HG02840 (cell line): ENCODE measurements around the gene DHRS13.

Experiments used
- ATAC-seq: cut with Tn5 transposase; IDR thresholded peaks from one replicate; pipeline ENCODE4 v1.9.1; 2021; ENCODE audit warnings: mild to moderate bottlenecking, moderate library complexity, moderate number of reproducible peaks; ENCODE audit not compliant: unreplicated experiment, low FRiP score

DHRS13 gene, protein sequence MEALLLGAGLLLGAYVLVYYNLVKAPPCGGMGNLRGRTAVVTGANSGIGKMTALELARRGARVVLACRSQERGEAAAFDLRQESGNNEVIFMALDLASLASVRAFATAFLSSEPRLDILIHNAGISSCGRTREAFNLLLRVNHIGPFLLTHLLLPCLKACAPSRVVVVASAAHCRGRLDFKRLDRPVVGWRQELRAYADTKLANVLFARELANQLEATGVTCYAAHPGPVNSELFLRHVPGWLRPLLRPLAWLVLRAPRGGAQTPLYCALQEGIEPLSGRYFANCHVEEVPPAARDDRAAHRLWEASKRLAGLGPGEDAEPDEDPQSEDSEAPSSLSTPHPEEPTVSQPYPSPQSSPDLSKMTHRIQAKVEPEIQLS

DNA sequence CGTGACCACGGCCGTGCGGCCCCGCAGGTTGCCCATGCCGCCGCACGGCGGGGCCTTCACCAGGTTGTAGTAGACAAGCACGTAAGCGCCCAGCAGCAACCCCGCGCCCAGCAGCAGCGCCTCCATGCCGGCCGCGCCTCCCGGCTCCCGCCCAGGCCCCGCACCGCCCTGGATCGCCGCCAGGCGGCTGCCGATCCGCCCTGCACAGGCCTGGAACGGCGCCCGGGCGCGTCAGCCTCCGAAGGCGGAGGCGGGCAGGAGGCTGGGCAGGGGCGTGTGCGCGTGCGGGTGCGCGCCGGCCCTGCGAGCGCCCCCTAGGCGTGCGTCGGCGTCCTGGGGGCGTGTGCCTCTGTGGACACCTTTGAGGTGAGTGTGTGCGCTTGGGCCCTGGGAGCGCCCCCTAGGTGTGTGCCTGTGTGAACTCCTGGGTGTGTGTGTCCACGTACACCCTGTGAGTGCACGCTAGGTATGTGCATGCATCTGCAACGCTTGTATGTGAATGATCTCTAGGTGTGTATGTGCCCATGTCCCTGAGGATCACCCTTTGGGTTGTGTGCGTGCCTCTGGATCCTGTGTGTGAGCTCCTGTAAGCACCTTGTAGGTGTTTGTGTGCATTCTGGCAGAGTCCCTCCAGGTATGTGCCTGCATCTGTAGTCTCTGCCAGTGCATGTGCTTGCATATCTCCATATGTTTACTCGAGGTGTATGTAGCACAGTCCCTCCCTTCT, at the start of gene DHRS13:
Gene DHRS13, minus strand, starts transcription at position 261 of the 727 bp plus-strand sequence. Its CDS starts 135 bp downstream, at position 126.
- ATAC-seq: peak; percentile 82

GRCh38 chr17:28951991-28952975, 49.4 kb upstream of the DHRS13 start:
- ATAC-seq: peak; percentile 43

DNA sequence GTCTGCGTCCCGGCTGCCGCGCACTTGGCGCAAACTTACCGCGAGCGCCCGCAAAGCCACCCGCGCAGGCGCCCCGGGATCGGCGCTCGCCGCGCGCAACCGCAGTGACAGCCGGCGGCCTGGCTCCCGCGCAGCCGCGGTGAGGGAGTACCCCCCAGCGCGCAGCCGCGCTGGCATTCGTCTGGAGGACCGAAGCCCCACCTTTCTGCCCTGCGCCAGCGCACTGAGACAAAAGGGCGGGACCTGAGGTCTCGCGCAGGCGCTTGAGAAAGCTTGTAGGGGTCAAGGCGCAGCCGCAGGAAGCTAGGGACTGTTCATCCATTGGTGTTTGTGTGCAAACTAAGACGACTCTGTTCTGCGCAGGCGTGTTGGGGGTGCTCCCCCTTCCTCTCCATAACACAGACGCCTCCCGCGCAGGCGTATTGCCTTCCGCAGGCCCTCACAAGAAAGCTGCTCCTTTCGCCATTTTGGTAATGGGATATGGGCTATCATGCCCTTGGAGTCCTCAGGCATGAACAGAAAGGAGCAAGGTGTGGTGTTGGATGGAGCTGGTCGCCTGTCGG, 48.6 kb upstream of the DHRS13 start, which contains the start of gene PHF12:
Gene PHF12, minus strand, starts transcription at position 91 of the 563 bp plus-strand sequence. CDS start 558 bp downstream, outside the sequence.
- peak; percentile 59 for ATAC-seq

- ATAC-seq: no peak
Measured at GRCh38 chr17:28950752-28951427, 48.0 kb upstream of the DHRS13 start.

DNA sequence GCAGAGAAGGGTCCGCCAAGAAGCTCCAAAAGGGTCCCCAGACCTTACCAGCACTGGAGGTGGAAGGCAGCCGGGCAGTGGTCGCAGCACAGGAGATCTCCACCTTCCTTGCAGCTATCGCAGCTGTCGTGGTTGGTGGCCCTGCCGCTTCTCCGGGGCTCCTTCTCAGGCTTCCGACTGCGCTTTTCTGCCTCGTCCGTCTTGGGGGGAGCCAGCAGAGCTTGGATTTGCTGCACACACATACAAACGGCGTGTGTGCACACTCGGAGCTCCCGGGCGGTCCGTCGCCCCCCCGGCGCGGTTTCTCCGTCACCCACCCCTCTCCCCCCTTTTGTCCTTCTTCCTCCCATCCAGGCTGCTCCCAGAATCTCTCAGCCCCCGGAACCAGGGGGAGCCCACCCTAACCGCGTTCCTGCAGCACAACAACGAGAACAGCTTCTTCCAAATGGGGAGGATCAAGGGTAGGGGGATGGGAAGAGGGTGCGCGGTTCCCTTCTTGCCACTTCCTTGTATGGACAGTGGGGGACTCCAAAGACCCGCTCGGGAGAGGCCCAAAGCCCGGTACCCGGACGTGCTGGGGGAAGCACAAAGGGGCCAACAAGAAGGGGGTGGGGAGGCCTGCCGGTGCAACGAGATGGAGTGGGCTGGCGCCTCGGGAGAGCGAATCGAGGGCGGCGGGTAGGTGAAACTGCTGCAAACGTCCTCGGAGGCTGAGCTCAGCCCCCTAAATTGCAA, 47.3 kb upstream of the DHRS13 start:
- ATAC-seq: no peak

GRCh38 chr17:28949185-28950016, 46.5 kb upstream of the DHRS13 start:
- ATAC-seq: no peak

DNA sequence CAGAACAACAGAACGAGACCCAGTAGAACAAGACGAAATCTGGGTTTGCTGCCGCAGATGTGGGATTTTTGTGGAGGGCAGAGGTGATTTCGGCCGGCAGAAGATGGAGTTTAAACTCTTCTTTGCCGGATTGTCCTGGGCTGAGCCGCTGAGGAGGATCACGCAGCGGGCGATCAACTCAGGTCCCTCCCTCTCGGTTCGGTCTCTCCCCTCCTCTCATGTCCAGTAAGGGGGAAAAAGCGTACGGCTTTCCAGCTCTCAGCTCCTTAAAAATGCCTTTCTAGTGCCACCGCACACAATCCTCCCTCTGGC, 46.0 kb upstream of the DHRS13 start:
- no peak for ATAC-seq

- ATAC-seq: no peak
Measured at GRCh38 chr17:28948342-28948741, 45.5 kb upstream of the DHRS13 start.

GRCh38 chr17:28947639-28948038, 44.8 kb upstream of the DHRS13 start:
- ATAC-seq: no peak

GRCh38 chr17:28946239-28946638, 43.4 kb upstream of the DHRS13 start:
- ATAC-seq: no peak

- no peak for ATAC-seq
Measured at GRCh38 chr17:28944862-28945741, 42.2 kb upstream of the DHRS13 start.

DNA sequence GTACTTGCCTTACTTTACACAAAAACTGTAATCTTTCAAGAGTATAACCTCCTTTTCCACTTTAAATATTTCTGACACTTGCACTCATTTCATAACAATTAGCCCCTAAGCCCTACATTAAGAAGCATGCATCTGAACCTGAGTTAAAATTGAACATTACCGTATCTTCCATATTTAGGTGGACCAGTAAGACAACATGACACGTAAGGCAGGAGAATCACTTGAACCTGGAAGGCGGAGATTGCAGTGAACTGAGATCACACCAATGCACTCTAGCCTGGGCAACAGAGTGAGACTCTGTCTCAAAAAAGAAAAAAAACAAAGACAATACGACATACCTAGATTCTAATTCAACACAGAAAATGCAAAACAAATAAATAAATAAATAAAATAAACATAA, 41.5 kb upstream of the DHRS13 start:
- no peak for ATAC-seq

DNA sequence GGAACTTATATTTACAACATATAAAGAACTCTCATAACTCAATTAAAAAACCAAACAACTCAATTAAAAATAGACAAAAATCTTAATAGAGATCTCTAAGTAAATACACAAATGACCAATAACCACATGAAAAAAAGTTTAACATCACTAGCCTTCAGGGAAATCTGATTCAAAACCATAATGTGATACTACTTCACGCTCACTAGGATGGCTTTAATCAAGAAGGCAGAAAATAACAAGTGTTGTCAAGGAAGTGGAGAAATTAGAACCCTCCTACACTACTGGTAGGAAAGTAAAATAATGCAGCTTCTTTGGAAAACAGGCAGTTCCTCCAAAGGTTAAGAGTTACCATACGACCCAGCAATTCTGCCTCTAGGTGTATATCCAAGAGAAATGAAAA, 40.0 kb upstream of the DHRS13 start:
- no peak for ATAC-seq

- ATAC-seq: no peak
Measured at GRCh38 chr17:28941251-28941650, 38.4 kb upstream of the DHRS13 start.

DNA sequence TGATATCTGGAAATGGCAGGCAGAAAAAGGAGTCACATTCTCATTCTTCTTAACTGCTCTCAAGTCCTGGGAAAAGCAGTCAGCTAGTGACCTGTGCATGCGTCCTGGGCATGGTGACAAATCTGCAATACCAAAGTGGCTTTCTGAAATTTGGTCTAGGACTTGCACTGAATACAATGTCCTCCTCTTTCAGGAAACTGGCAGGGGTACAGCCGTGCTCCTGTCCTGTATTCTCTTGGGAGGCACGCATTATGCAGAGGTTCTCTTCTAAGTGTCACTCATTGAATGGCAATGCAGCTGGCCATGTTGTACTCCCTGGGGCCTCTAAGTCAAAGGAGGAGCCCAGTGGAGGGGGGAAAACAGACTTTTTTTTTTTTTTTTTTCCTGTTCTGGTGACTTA, 37.8 kb upstream of the DHRS13 start:
- ATAC-seq: no peak

GRCh38 chr17:28940142-28940541, 37.3 kb upstream of the DHRS13 start:
- ATAC-seq: no peak

DNA sequence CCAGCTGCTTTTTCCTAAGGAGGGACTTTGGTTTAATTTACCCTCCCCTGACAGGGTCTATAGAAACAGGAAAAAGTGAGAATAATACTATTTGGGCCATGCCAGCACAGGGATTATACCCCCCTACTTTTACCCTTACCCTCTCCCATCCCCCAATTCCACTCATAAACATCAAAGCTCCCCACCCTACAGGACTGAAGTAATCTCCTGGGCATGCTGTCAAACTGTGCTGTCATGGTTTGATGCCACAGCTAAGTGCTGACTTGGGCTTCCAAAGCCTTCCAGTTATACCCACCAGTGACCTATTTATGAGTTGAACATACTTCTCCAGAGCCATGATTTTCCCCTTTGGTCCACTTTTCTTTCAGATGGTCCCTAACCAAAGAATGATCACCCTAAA, 35.7 kb upstream of the DHRS13 start:
- no peak for ATAC-seq
